Suprapubic skin (tissue), 4 donors: ENCODE data around the gene CCNG1. TPM values are rescaled to one million over a fixed set of nuclear protein-coding genes. Genes with fewer than 3 reads are reported as not detected.

Experiments
- DNase-seq, 2 donors: peaks; one replicate each; pipeline ENCODE4 v3.0.0-alpha.2; 2019; ENCODE audit warnings: low spot score in 2 of 2
- H3K27ac ChIP-seq: fragments of 200-600 bp; sonication (generic); one replicate; pipeline ENCODE4 v1.5.1; 2019
- H3K27me3 ChIP-seq: fragments of 200-600 bp; sonication (generic); one replicate; pipeline ENCODE4 v1.5.1; 2019
- H3K36me3 ChIP-seq: fragments of 200-600 bp; sonication (generic); one replicate; pipeline ENCODE4 v1.5.1; 2019
- H3K4me1 ChIP-seq: fragments of 200-600 bp; sonication (generic); one replicate; pipeline ENCODE4 v1.5.1; 2019
- H3K4me3 ChIP-seq: fragments of 200-600 bp; sonication (generic); one replicate; pipeline ENCODE4 v1.5.1; 2019; ENCODE audit warnings: mild to moderate bottlenecking
- H3K9me3 ChIP-seq: fragments of 200-600 bp; sonication (generic); one replicate; pipeline ENCODE4 v1.5.1; 2019
- EP300 ChIP-seq: sonication (generic); formaldehyde crosslinking; IDR thresholded peaks from one replicate; pipeline ENCODE4 v1.6.1; 2017; ENCODE audit warnings: antibody characterized with exemption
- POLR2A ChIP-seq, 2 donors: fragments of 450-650 bp; IDR thresholded peaks; one replicate each; pipeline ENCODE4 v1.6.1; 2017; ENCODE audit warnings: antibody characterized with exemption in 2 of 2, mild to moderate bottlenecking in 2 of 2, moderate library complexity in 2 of 2
- POLR2AphosphoS5 ChIP-seq, 3 donors: sonication (generic); formaldehyde crosslinking; IDR thresholded peaks; one replicate each; pipeline ENCODE4 v1.6.1; 2017; ENCODE audit warnings: antibody characterized with exemption in 3 of 3
- whole genome bisulfite sequencing: methylation state at CpG from one replicate; pipeline ENCODE4 v1.1.5; 2018; 5-methylcytosine and 5-hydroxymethylcytosine counted together
- total RNA-seq, 4 donors: library from RNA; depleted of rRNA; stranded (reverse); fragments of >200 nt; gene quantifications; one replicate each; pipeline ENCODE4 v1.1.0, GENCODE V29; 2016
- TF ChIP-seq, protein P1 (sequence below), 2 donors: fragments of 200-600 bp in 1 of 2; fragments of 450-650 bp in 1 of 2; sonication (generic) in 1 of 2; IDR thresholded peaks; one replicate each; pipeline ENCODE4 v1.5.1; 2016 to 2019; ENCODE audit warnings: antibody characterized with exemption in 2 of 2, mild to moderate bottlenecking in 1 of 2, moderate library complexity in 1 of 2

Gene CCNG1
- total RNA-seq, 4 donors from 2014 or later: 76.8 to 85.9 (median 83.6) TPM

DNA sequence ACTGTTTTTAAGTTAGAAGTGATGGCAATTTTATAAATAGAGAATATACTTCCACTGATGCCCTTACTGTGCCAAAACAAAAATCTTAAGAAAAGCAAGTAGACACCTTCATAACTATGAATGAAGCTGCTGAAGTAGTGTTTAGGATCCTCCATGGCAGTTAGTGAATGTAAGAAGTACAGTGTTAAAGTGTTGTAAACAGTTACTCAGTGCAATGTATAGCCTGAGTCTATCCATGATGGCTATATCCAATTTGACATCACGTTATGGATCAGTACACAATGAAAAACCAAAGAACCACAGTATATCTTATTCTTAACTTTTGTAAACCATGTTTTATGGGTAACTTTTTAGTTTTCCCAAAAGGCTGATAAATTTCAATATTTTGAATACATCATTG, 7.1 kb downstream of the CCNG1 start:
- no peak for DNase-seq
- Histone ChIP-seq H3K9me3 (no peaks in the 10 kb centered on the region), H3K36me3 (peaks cover 72% of the 10 kb centered on the region), H3K27ac (no peak overlapping the region), H3K4me1 (peaks cover 7% of the 10 kb centered on the region), H3K4me3 (no peak overlapping the region), H3K27me3 (no peaks in the 10 kb centered on the region)
- TF ChIP-seq, protein P1, sequence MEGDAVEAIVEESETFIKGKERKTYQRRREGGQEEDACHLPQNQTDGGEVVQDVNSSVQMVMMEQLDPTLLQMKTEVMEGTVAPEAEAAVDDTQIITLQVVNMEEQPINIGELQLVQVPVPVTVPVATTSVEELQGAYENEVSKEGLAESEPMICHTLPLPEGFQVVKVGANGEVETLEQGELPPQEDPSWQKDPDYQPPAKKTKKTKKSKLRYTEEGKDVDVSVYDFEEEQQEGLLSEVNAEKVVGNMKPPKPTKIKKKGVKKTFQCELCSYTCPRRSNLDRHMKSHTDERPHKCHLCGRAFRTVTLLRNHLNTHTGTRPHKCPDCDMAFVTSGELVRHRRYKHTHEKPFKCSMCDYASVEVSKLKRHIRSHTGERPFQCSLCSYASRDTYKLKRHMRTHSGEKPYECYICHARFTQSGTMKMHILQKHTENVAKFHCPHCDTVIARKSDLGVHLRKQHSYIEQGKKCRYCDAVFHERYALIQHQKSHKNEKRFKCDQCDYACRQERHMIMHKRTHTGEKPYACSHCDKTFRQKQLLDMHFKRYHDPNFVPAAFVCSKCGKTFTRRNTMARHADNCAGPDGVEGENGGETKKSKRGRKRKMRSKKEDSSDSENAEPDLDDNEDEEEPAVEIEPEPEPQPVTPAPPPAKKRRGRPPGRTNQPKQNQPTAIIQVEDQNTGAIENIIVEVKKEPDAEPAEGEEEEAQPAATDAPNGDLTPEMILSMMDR (IDR thresholded peaks at IDR 0.05): no peak
- TF ChIP-seq EP300: no peak
- no peak for TF ChIP-seq POLR2A (IDR thresholded peaks at IDR 0.05)
- WGBS: 93% methylated on average over 1 of the region's 1 CpG

DNA sequence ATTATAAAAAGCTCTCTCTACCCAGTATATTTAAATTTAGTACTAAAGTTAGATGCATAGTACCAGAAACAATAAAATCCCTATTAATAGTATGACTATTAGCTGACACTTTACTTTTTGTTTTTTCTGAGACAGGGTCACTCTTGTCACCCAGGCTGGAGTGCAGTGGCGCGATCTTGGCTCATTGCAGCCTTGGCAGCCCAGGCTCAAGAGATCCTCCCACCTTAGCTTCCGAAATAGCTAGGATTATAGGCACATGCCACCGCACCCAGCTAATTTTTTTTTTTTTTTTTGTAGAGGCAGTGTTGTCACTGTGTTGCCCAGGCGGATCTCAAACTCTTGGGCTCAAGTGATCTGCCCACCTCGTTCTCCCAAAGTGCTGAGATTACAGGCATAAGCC, 8.0 kb downstream of the CCNG1 start:
- no peak for DNase-seq
- TF ChIP-seq POLR2AphosphoS5 (IDR thresholded peaks at IDR 0.05) (no peak), EP300 (no peak), POLR2A (IDR thresholded peaks at IDR 0.05) (no peak)
- TF ChIP-seq, protein P1 (IDR thresholded peaks at IDR 0.05): no peak

DNA sequence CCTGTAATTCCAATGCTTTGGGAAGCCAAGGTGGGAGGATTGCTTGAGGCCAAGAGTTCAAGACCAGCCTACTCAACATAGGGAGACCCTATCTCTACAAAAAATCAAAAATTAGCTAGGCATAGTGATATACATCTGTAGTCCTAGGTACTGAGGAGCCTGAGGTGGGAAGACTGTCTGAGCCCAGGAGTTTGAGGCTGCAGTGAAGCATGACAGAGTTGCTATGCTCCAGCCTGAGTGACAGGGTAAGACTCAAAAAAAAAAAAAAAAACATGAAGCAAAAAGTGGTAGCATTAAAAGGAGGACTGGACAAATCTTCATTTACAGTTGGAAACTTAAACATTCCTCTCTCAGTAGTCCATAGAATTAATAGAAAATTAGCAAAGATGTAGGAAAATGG, 9.8 kb downstream of the CCNG1 start:
- H3K4me1 ChIP-seq: no peaks in the 10 kb centered on the region
- no peak for DNase-seq
- H3K36me3 ChIP-seq: peaks cover 76% of the 10 kb centered on the region
- H3K4me3 ChIP-seq: no peak overlapping the region
- H3K27me3 ChIP-seq: no peaks in the 10 kb centered on the region
- TF ChIP-seq, protein P1 (IDR thresholded peaks at IDR 0.05): no peak
- TF ChIP-seq POLR2A (IDR thresholded peaks at IDR 0.05): no peak
- TF ChIP-seq POLR2AphosphoS5 (IDR thresholded peaks at IDR 0.05): no peak
- no peak for TF ChIP-seq EP300
- H3K9me3 ChIP-seq: no peaks in the 10 kb centered on the region
- no peak overlapping the region for H3K27ac ChIP-seq

More for the DNA sequence above, 8.0 kb downstream of the CCNG1 start:
- WGBS: 90% methylated on average over 6 of the region's 6 CpGs
- H3K4me3 ChIP-seq: no peak overlapping the region
- H3K36me3 ChIP-seq: peaks cover 72% of the 10 kb centered on the region
- no peaks in the 10 kb centered on the region for H3K27me3 ChIP-seq
- no peaks in the 10 kb centered on the region for H3K9me3 ChIP-seq
- H3K27ac ChIP-seq: no peak overlapping the region
- H3K4me1 ChIP-seq: no peaks in the 10 kb centered on the region

DNA sequence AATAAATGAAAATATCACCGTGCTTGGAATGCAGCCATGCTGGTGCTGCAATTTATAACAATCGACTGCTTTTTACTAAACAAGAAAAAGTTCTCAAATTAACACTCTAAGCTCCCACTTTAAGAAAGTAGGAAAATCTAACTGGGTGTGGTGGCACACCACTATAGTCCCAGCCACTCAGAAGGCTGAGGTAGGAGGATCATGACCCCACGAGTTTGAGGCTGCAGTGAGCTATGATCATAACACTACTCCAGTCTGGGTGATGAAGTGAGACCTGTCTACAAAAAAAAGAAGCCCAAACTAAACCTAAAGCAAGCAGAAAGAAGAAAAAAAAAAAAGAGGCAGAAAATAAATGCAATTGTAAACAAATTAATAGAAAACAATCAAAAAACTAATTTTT, 10.5 kb downstream of the CCNG1 start:
- Histone ChIP-seq H3K4me1 (no peaks in the 10 kb centered on the region), H3K4me3 (no peak overlapping the region), H3K27me3 (no peaks in the 10 kb centered on the region), H3K36me3 (peaks cover 74% of the 10 kb centered on the region), H3K27ac (no peak overlapping the region), H3K9me3 (no peaks in the 10 kb centered on the region)
- no peak for TF ChIP-seq POLR2A (IDR thresholded peaks at IDR 0.05)
- TF ChIP-seq, protein P1 (IDR thresholded peaks at IDR 0.05): no peak
- no peak for TF ChIP-seq POLR2AphosphoS5 (IDR thresholded peaks at IDR 0.05)
- no peak for TF ChIP-seq EP300
- no peak for DNase-seq
- WGBS: 87% methylated on average over 3 of the region's 3 CpGs

DNA sequence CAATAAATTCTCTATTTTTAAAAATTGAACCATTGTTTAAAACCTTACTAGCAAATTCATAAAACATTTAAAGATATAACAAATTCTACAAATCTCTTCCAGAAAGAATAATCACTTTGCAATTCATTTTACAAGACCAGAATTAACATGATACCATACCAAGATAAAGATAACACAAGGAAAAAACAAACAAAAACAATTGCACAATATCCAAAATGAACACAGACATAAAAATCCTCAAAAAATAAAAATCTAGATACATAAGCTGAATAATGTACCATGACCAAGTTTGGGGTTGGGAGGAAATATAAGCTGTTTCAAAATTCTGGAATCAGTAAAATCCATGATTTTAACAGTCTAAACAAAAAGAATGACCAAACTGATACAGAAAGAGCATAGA, 11.1 kb downstream of the CCNG1 start:
- H3K4me1 ChIP-seq: no peaks in the 10 kb centered on the region
- H3K27ac ChIP-seq: no peak overlapping the region
- TF ChIP-seq POLR2A (IDR thresholded peaks at IDR 0.05): no peak
- TF ChIP-seq, protein P1 (IDR thresholded peaks at IDR 0.05): no peak
- no peak for TF ChIP-seq POLR2AphosphoS5 (IDR thresholded peaks at IDR 0.05)
- TF ChIP-seq EP300: no peak
- no peak overlapping the region for H3K4me3 ChIP-seq
- H3K27me3 ChIP-seq: no peaks in the 10 kb centered on the region
- H3K9me3 ChIP-seq: no peaks in the 10 kb centered on the region
- peaks cover 74% of the 10 kb centered on the region for H3K36me3 ChIP-seq
- DNase-seq: no peak
